ENCODE results near the gene KIF5A.

The KIF5A gene

DNA sequence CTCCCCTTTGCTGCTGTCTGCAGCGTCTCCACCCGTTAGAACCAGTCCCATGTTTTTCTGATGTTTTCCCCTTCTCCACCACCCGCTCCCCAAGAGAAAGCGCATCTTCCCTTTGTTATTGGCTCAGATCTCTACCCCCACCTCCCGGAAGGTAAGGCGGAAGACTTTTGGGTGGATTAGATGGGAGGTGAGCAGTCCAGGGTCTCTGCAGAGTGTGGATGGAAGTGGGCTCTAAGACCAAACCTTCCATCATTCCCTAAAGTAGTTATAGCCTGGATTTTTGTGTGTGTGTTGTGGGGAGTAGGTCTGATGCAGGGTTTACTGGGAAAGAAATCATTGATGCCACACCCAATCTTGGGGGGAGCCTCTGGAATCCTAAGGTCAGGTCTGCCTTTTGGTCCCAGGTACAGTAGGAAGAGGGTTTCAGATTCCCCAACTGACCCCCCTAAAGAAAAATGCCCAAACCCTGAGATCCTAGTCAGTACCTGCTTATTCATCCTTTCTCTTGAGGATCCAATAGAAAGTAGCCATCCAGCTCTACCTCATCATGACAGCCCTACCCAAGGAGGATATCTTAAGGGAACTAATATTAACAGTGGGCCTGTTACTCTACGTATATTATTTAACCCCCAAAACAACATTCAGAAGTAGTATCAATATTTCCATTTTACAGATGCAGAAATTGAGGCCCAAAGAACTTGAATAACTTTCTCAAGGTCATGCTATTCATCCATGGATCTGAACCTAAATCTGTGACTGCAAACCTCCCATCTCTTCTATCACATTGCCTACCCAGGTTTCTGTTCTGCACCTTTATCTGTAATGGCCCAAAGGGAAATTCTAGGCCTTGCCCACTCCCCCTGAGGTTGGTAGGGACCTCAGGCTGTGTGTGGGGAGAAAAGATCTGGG is 1.1 kb downstream of the KIF5A start:
- no peak overlapping the region for H2BK15ac ChIP-seq (ENCODE audit: low read length)
- H2BK12ac ChIP-seq (ENCODE audit: low read length): no peak overlapping the region
- no CpG with 5 or more reads among the region's 7 CpGs for WGBS, 2 donors (ENCODE audit: extremely low coverage in 2 of 2, insufficient read length in 2 of 2, insufficient replicate concordance in 1 of 2)
- H3K14ac ChIP-seq (ENCODE audit: low read length): no peak overlapping the region
- no peaks in the 10 kb centered on the region for H3K9me3 ChIP-seq (replicated peaks in 1 of 2; ENCODE audit: control insufficient read depth in 2 of 2, insufficient read depth in 1 of 2, low read depth in 1 of 2, low read length in 2 of 2)
- peaks cover 31 to 36% of the 10 kb centered on the region in 2 donors for H3K4me1 ChIP-seq (ENCODE audit: control insufficient read depth in 2 of 2, insufficient read depth in 1 of 2, low read depth in 1 of 2, low read length in 2 of 2)
- H3K27ac ChIP-seq (replicated peaks; ENCODE audit: low read length): no peak overlapping the region
- H2AFZ ChIP-seq (ENCODE audit: low read length): peak overlapping the region; percentile 89
- no peak overlapping the region for H4K8ac ChIP-seq (ENCODE audit: low read depth, low read length)
- no peak overlapping the region for H3K9ac ChIP-seq (ENCODE audit: low read depth, low read length, poor library complexity)
- no peak overlapping the region for H4K91ac ChIP-seq (ENCODE audit: low read depth, low read length, poor library complexity)
- H3K36me3 ChIP-seq (replicated peaks in 1 of 2; ENCODE audit: control insufficient read depth in 2 of 2, insufficient read depth in 2 of 2, low read length in 2 of 2): peaks cover under 1 to 1% of the 10 kb centered on the region in 2 donors
- H3K18ac ChIP-seq (ENCODE audit: low read length): no peak overlapping the region
- peaks cover 5% of the 10 kb centered on the region for H3K79me1 ChIP-seq (ENCODE audit: low read depth, low read length)
- no peak overlapping the region for H3K23ac ChIP-seq (ENCODE audit: low read depth, low read length, poor library complexity)
- H2AK5ac ChIP-seq (ENCODE audit: low read depth, low read length): no peak overlapping the region
- H3K4me2 ChIP-seq (ENCODE audit: insufficient read depth, low read length, poor library complexity, severe bottlenecking): peak overlapping the region; percentile 81
- H2BK5ac ChIP-seq (ENCODE audit: low read length): no peak overlapping the region
- H3K4me3 ChIP-seq (ENCODE audit: low read length in 2 of 2): peak overlapping the region; percentile 60 to 85
- H3K27me3 ChIP-seq (ENCODE audit: control insufficient read depth in 3 of 3, insufficient read depth in 3 of 3, low read depth in 1 of 3, low read length in 3 of 3): peaks cover 0 to 33% (median 11%) of the 10 kb centered on the region in 3 experiments
- no peak overlapping the region for H3K4ac ChIP-seq (ENCODE audit: low read length)
- DNase-seq (ENCODE audit: low spot score): no peak
- H2BK120ac ChIP-seq (ENCODE audit: low read depth, low read length): no peak overlapping the region

DNA sequence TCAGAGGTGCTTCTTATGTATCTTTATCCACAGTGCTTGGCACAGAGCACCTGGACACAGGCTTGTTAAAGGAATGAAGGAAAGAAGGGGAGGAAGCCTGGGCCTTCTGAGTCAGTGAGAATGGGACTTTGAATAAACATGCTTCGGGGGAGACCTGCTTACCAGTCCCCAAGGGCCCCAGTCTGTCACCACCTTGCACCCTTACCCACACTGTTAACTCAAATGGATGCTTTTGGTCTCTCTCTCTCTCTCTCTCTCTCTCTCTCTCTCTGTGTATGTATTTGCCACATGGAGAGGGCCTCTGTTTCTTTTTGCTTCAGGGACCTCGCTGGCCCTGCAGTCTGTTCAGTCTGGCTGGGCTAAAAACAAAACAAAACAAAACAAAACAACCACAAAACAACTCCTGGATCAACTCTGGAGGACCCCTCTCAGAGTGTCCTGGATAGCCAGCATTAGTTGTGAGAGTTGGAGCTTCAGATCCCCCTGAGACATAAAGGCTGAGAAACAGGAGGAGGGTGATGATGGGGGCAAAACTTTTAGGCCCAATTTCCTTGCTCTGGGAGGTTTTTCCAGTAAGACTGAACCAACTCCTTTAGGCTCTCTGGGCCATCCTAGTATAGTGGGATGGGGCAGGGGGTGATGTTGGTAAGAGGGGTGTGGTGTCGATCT is 1.9 kb downstream of the KIF5A start:
- Histone ChIP-seq H2AFZ (ENCODE audit: low read length) (peak overlapping the region; percentile 74), H4K91ac (ENCODE audit: low read depth, low read length, poor library complexity) (no peak overlapping the region), H3K18ac (ENCODE audit: low read length) (no peak overlapping the region), H2BK15ac (ENCODE audit: low read length) (no peak overlapping the region), H2AK5ac (ENCODE audit: low read depth, low read length) (no peak overlapping the region), H3K4ac (ENCODE audit: low read length) (no peak overlapping the region), H4K8ac (ENCODE audit: low read depth, low read length) (no peak overlapping the region), H3K79me1 (ENCODE audit: low read depth, low read length) (no peaks in the 10 kb centered on the region), H3K23ac (ENCODE audit: low read depth, low read length, poor library complexity) (no peak overlapping the region), H3K27ac (replicated peaks; ENCODE audit: low read length) (no peak overlapping the region), H2BK120ac (ENCODE audit: low read depth, low read length) (no peak overlapping the region), H3K4me3 (ENCODE audit: low read length in 2 of 2) (no peak overlapping the region), H3K36me3 (replicated peaks in 1 of 2; ENCODE audit: control insufficient read depth in 2 of 2, insufficient read depth in 2 of 2, low read length in 2 of 2) (no peaks in the 10 kb centered on the region), H2BK5ac (ENCODE audit: low read length) (no peak overlapping the region), H3K9me3 (replicated peaks in 1 of 2; ENCODE audit: control insufficient read depth in 2 of 2, insufficient read depth in 1 of 2, low read depth in 1 of 2, low read length in 2 of 2) (no peaks in the 10 kb centered on the region), H3K4me1 (ENCODE audit: control insufficient read depth in 2 of 2, insufficient read depth in 1 of 2, low read depth in 1 of 2, low read length in 2 of 2) (peaks cover 25 to 31% of the 10 kb centered on the region in 2 donors), H3K27me3 (ENCODE audit: control insufficient read depth in 3 of 3, insufficient read depth in 3 of 3, low read depth in 1 of 3, low read length in 3 of 3) (peaks cover 0 to 33% (median 11%) of the 10 kb centered on the region in 3 experiments), H3K14ac (ENCODE audit: low read length) (no peak overlapping the region), H3K9ac (ENCODE audit: low read depth, low read length, poor library complexity) (no peak overlapping the region), H3K4me2 (ENCODE audit: insufficient read depth, low read length, poor library complexity, severe bottlenecking) (no peak overlapping the region), H2BK12ac (ENCODE audit: low read length) (no peak overlapping the region)
- DNase-seq (ENCODE audit: low spot score): no peak
- no CpG with 5 or more reads among the region's 3 CpGs for WGBS, 2 donors (ENCODE audit: extremely low coverage in 2 of 2, insufficient read length in 2 of 2, insufficient replicate concordance in 1 of 2)

DNA sequence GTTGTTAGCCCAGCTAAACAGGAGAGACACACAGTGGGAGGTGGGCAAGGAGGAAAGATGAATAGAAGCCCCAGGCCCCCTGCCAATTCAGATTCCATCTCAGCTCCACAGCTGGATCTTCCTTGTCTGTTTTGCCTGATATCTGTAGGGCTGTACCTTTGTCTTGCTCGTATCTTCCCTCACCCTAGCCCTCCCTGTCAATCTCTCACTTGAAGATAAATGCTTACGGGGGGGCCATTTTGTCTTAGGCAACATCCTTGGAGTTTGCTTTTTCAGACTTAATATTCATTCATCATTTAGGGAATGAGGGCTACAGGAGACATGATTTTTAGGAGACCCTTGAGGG is 2.4 kb downstream of the KIF5A start:
- H3K27ac ChIP-seq (replicated peaks; ENCODE audit: low read length): no peak overlapping the region
- H2BK120ac ChIP-seq (ENCODE audit: low read depth, low read length): no peak overlapping the region
- H3K4ac ChIP-seq (ENCODE audit: low read length): no peak overlapping the region
- no peak overlapping the region for H2BK15ac ChIP-seq (ENCODE audit: low read length)
- no peak overlapping the region for H3K18ac ChIP-seq (ENCODE audit: low read length)
- H3K4me1 ChIP-seq (ENCODE audit: control insufficient read depth in 2 of 2, insufficient read depth in 1 of 2, low read depth in 1 of 2, low read length in 2 of 2): peaks cover 25 to 31% of the 10 kb centered on the region in 2 donors
- no peak for DNase-seq (ENCODE audit: low spot score)
- H2AFZ ChIP-seq (ENCODE audit: low read length): peak overlapping the region; percentile 74
- H3K23ac ChIP-seq (ENCODE audit: low read depth, low read length, poor library complexity): no peak overlapping the region
- H3K79me1 ChIP-seq (ENCODE audit: low read depth, low read length): no peaks in the 10 kb centered on the region
- H3K4me2 ChIP-seq (ENCODE audit: insufficient read depth, low read length, poor library complexity, severe bottlenecking): no peak overlapping the region
- no peak overlapping the region for H3K9ac ChIP-seq (ENCODE audit: low read depth, low read length, poor library complexity)
- H3K4me3 ChIP-seq (ENCODE audit: low read length in 2 of 2): peak overlapping the region in 1 of 2 donors; percentile 12
- no peak overlapping the region for H2BK5ac ChIP-seq (ENCODE audit: low read length)
- no peaks in the 10 kb centered on the region for H3K9me3 ChIP-seq (replicated peaks in 1 of 2; ENCODE audit: control insufficient read depth in 2 of 2, insufficient read depth in 1 of 2, low read depth in 1 of 2, low read length in 2 of 2)
- no peak overlapping the region for H4K8ac ChIP-seq (ENCODE audit: low read depth, low read length)
- H2BK12ac ChIP-seq (ENCODE audit: low read length): no peak overlapping the region
- no peak overlapping the region for H4K91ac ChIP-seq (ENCODE audit: low read depth, low read length, poor library complexity)
- no peak overlapping the region for H3K14ac ChIP-seq (ENCODE audit: low read length)
- H3K27me3 ChIP-seq (ENCODE audit: control insufficient read depth in 3 of 3, insufficient read depth in 3 of 3, low read depth in 1 of 3, low read length in 3 of 3): peaks cover 0 to 33% (median 11%) of the 10 kb centered on the region in 3 experiments
- no peaks in the 10 kb centered on the region for H3K36me3 ChIP-seq (replicated peaks in 1 of 2; ENCODE audit: control insufficient read depth in 2 of 2, insufficient read depth in 2 of 2, low read length in 2 of 2)
- no CpG with 5 or more reads among the region's 2 CpGs for WGBS, 2 donors (ENCODE audit: extremely low coverage in 2 of 2, insufficient read length in 2 of 2, insufficient replicate concordance in 1 of 2)
- H2AK5ac ChIP-seq (ENCODE audit: low read depth, low read length): no peak overlapping the region

DNA sequence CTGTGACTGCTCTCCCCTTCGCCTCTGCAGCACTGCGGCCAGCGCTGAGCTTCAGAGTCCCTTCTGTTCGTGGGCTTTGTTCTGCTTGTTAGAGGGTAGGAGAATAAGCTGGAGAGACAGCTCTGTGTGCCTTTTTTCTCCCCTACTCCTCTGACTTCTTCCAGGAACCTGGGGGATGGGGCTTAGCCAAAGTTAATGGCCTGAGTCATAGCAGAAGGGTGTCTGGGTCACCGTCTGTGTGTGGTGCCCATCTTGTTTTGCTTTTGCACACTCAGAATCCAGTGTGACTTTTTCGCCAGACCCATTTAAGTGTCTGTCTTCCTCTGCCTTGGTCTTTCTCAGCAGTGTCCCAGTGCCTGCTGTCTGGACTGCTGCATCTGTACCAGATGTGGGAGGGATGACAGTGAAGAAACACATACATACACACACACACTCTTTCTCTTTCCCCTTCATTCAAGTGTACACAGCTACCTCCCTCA is 3.0 kb downstream of the KIF5A start:
- peak overlapping the region in 1 of 2 donors; percentile 12 for H3K4me3 ChIP-seq (ENCODE audit: low read length in 2 of 2)
- WGBS, 2 donors (ENCODE audit: extremely low coverage in 2 of 2, insufficient read length in 2 of 2, insufficient replicate concordance in 1 of 2): no CpG with 5 or more reads among the region's 6 CpGs
- H4K91ac ChIP-seq (ENCODE audit: low read depth, low read length, poor library complexity): no peak overlapping the region
- peaks cover 0 to 29% (median 11%) of the 10 kb centered on the region in 3 experiments for H3K27me3 ChIP-seq (ENCODE audit: control insufficient read depth in 3 of 3, insufficient read depth in 3 of 3, low read depth in 1 of 3, low read length in 3 of 3)
- H2BK15ac ChIP-seq (ENCODE audit: low read length): no peak overlapping the region
- peak overlapping the region; percentile 74 for H2AFZ ChIP-seq (ENCODE audit: low read length)
- H2BK12ac ChIP-seq (ENCODE audit: low read length): no peak overlapping the region
- H2AK5ac ChIP-seq (ENCODE audit: low read depth, low read length): no peak overlapping the region
- no peak for DNase-seq (ENCODE audit: low spot score)
- no peak overlapping the region for H2BK120ac ChIP-seq (ENCODE audit: low read depth, low read length)
- peak overlapping the region; percentile 22 for H3K27ac ChIP-seq (replicated peaks; ENCODE audit: low read length)
- H3K4me2 ChIP-seq (ENCODE audit: insufficient read depth, low read length, poor library complexity, severe bottlenecking): no peak overlapping the region
- H4K8ac ChIP-seq (ENCODE audit: low read depth, low read length): no peak overlapping the region
- no peak overlapping the region for H2BK5ac ChIP-seq (ENCODE audit: low read length)
- H3K79me1 ChIP-seq (ENCODE audit: low read depth, low read length): no peaks in the 10 kb centered on the region
- no peak overlapping the region for H3K23ac ChIP-seq (ENCODE audit: low read depth, low read length, poor library complexity)
- no peaks in the 10 kb centered on the region for H3K36me3 ChIP-seq (replicated peaks in 1 of 2; ENCODE audit: control insufficient read depth in 2 of 2, insufficient read depth in 2 of 2, low read length in 2 of 2)
- no peak overlapping the region for H3K4ac ChIP-seq (ENCODE audit: low read length)
- peaks cover 25 to 31% of the 10 kb centered on the region in 2 donors for H3K4me1 ChIP-seq (ENCODE audit: control insufficient read depth in 2 of 2, insufficient read depth in 1 of 2, low read depth in 1 of 2, low read length in 2 of 2)
- H3K9ac ChIP-seq (ENCODE audit: low read depth, low read length, poor library complexity): no peak overlapping the region
- no peak overlapping the region for H3K14ac ChIP-seq (ENCODE audit: low read length)
- H3K18ac ChIP-seq (ENCODE audit: low read length): no peak overlapping the region
- H3K9me3 ChIP-seq (replicated peaks in 1 of 2; ENCODE audit: control insufficient read depth in 2 of 2, insufficient read depth in 1 of 2, low read depth in 1 of 2, low read length in 2 of 2): no peaks in the 10 kb centered on the region

Measured in neuronal stem cell (in vitro differentiated cells).